Left forelimb (tissue), 1 donor: ENCODE results near the gene GPR146.

Experiments
- DNase-seq: peaks from one replicate; pipeline ENCODE4 v3.0.0-alpha.2; 2018; ENCODE audit warnings: low spot score

GPR146 gene

DNA sequence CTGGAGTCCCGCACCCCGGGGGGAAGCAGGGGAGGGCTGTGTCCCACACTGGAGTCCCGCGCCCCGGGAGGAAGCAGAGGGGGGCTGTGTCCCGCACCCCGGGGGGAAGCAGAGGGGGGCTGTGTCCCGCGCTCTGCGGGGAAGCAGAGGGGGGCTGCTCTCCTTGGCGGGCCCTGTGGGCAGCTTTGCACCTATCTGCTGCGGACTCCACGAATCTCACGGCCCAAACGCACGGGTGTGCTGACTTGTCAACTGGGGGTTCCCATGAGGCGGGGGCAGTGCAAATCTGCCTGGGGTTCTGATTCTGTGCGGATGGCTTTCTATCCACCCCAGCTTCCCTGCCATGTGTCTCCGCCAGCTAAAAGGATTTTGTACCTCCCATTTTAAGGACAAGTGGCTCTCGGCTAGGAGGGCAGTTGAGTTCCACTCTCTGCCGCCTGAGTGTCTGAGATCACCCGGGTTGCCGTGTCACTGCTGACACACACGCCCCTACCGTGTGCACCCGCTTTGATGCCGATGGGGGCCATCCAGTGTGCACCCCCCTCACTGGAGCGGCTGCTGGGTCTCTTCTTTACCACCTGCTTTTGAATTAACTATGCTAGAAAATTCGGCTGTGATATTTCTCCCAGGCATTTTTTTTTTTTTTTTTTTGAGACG is 64.0 kb downstream of the GPR146 start:
- no peak for DNase-seq
